NCI-H2107 treated with DMSO at 0.1 percent for 48 hours (cell line): ENCODE results near the gene ACACB.
"Not testable (repeated sequence)": the region's sequence is repeated elsewhere in the genome, so short reads cannot be mapped to it uniquely, and the experiment has no call there.

Experiments
- DNase-seq: peaks from one replicate; lab custom pipeline; 2025; ENCODE audit not compliant: unreplicated experiment; lab: John Stamatoyannopoulos, UW

The ACACB gene

DNA sequence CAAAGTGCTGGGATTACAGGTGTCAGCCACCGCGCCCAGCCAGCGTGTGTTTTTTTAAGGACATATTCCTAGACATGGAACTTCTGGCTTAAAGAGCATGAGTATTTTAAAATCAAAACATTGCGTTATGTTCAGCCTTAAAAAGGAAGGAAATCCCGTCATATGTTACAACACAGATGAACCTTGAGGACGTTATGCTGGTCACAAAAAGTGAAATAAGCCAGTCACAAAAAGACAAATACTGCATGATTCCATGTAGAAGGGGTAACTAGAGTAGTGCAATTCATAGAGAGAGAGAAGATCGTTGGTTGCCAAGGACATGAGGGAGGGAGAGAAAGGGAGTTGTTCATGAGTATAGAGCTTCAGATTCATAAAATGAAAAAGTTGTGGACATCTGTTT lies 53.9 kb downstream of the ACACB start:
- DNase-seq: no peak

DNA sequence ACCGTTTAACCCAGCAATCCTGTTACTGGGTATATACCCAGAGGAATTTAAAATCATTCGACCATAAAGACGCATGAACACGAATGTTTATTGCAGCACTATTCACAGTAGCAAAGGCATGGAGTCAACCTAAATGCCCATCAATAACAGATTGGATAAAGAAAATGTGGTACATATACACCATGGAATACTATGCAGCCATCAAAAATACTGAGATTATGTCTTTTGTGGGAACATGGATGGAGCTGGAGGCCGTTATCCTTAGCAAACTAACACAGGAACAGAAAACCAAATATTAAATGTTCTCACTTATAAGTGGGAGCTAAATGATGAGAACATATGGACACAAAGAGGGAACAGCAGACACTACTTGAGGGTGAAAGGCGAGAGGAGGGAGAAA lies 56.4 kb downstream of the ACACB start:
- not testable (repeated sequence) for DNase-seq

- DNase-seq: no peak
Observed at GRCh38 chr12:109173443-109174240, 57.3 kb downstream of the ACACB start.

DNA sequence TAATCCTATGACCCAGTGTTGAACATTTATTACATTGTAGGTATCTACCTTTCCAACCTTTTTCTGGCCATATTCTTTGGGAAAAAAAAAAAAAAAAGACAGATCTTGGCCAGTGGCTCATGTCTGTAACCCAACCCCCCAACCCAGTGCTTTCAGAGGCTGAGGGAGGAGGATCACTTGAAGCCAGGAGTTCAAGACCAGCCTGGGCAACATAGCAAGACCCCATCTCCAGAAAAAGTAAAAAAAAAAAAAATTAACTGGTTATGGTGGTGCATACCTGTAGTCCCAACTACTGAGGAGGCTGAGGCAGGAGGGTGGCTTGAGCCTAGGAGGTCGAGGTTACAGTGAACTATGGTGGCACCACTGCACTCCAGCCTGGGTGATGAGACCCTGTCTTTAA lies 58.1 kb downstream of the ACACB start:
- no peak for DNase-seq

DNA sequence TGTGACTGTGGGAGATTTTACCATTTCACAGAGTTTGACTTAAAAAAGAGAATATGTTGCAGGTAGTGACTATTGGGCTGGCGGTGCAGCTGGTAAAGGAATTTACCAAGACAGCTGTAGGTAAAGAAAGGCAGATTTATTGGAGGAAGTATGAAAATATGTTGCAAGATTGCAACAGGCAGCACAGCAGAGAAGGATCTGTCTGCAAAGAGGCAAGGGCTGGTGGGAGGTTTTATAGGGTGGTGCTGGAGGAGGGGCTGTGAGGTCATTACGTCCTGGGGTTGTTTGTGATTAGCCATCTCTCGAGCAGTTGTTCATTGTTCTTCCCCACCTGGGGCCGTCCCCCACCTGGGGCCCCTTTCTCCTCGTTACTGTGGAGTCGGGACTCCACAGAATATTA lies 62.1 kb downstream of the ACACB start:
- no peak for DNase-seq

- no peak for DNase-seq
Observed at GRCh38 chr12:109179927-109180326, 63.5 kb downstream of the ACACB start.

DNA sequence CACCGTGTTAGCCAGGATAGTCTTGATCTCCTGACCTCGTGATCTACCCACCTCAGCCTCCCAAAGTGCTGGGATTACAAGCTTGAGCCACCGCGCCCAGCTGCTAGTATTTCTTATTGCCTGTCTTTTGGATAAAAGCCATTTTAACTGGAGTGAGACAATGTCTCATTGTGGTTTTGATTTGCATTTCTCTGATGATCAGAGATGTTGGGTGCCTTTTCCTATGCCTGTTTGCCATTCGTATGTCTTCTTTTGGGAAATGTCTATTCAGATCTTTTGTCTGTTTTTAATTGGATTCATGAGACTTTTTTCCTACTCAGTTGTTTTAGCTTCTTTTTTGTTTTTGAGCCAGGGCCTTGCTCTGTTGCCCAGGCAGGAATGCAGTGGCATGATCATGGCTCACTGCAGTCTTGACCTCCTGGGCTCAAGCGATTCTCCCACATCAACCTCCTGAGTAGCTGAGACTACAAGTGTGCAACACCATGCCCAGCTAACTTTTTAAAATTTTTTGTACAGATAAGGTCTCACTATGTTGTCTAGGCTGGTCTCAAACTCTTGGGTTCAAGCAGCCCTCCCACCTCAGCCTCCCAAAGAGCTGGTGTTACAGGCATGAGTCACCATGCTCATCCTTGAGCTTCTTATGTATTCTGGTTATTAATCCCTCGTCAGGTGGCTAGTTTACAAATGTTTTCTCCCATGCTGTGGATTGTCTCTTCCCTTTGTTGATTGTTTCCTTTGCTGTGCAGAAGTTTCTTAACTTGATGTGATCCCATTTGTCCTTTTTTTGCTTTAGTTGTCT lies 65.9 kb downstream of the ACACB start:
- no peak for DNase-seq

DNA sequence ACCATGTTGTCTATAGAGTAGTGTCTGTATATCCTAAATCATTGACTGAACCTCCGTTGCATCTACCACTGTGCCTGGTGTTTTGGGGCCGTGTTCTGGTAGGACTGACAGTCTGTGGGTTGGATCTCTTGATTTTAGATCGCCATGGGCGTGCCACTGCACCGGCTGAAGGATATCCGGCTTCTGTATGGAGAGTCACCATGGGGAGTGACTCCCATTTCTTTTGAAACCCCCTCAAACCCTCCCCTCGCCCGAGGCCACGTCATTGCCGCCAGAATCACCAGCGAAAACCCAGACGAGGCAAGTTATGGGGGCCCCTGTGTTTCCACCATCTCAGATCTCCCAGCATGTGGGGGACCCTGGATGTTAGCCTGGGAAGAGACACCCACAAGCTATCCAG lies 69.1 kb downstream of the ACACB start:
- DNase-seq: no peak

- DNase-seq: no peak
Observed at GRCh38 chr12:109186993-109187653, 70.7 kb downstream of the ACACB start.

DNA sequence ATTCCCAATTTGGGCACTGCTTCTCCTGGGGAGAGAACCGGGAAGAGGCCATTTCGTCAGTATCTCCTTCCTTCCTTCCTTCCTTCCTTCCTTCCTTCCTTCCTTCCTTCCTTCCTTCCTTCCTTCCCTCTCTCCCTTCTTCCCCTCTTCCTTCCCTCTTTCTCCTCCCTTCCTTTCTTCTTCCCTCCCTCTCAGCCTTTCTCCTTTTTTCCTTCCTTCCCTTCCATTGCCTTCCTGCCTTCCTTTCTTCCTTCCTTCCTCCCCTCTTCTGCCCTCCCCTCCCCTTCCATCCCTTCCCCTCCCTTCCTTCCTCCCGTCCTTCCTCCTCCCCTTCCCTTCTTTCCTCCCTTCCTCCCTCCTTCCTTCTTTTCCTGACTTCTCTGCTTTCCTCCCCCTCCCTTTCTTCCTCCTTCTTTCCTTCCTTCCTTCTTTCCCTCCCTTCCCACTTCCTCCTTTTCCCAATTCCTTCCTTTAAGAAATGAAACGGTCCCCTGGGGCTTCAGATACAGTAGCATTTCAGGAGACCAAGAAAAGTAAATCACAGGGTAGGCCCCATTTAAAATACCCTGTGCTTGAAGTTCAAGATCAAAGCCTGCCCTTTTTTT lies 71.8 kb downstream of the ACACB start:
- no peak for DNase-seq

DNA sequence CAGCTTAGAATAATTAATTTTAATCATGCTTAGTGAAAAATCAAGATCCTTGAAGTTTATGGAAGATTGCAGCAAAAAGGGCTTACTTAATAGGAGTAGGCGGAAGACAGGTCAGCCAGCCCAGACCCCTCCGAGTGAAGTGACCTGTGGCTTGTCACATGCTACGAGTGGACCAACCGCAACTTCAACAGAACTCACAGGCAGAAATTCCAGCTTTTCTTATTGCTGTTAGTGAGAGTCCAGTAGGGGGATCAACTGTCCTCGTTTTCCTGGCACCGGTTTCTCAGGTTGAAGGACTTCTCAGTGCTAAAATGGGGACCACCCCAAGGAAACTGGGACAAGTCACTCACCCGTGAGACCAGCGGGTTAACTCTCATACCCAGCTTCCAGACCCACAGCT lies 72.9 kb downstream of the ACACB start:
- DNase-seq: no peak

- DNase-seq: no peak
Observed at GRCh38 chr12:109191621-109192250, 75.3 kb downstream of the ACACB start.

DNA sequence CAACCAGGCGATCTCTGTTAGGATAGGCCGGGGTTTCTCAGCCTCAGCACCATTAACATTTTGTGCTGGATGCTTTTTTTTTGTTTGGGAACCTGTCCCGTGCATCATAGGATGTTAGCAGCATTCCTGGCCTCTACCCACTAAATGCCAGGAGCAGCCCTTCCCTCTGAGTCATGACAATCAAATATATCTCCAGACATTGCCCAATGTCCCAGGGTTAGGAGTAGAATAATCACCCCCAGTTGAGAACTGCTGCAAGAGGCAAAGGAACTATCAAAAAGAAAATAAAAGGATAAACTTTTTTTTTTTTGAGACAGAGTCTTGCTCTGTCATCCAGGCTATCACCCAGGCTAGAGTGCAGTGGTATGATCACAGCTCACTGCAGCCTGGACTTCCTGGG lies 76.0 kb downstream of the ACACB start:
- no peak for DNase-seq

GRCh38 chr12:109193896-109194295 lies 77.5 kb downstream of the ACACB start:
- no peak for DNase-seq

DNA sequence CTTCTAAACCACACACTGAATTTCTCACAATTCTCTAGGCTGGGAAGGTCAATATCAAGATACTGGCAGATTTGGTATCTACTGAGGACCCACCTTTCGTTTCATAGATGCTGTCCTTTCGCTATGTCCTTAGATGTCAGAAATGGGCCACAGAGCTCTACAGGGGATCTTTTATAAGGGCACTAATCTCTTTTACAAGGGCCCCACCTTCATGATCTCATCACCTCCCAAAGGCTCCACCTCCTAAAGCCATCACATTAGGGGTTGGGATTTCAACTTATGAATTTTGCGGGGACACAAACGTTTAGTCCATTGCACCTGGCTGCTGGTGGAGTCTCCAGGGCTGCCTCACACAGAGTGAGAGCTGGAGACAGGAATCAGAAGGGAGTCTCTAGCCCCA lies 79.9 kb downstream of the ACACB start:
- DNase-seq: no peak

- DNase-seq: no peak
Observed at GRCh38 chr12:109197327-109197726, 80.9 kb downstream of the ACACB start.

DNA sequence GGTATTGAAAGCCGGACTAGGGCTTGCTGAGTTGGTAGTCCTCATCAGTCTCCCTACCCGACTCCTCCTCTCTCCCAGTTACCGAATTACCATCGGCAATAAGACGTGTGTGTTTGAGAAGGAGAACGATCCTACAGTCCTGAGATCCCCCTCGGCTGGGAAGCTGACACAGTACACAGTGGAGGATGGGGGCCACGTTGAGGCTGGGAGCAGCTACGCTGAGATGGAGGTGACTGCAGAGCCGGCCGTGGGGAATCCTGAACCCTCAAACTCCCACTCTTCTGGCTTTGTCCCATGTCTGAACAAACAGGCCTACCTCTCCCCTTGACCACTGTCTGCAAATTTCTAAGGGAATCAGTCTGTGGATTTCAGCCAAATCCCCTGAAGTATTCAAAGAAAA lies 82.9 kb downstream of the ACACB start:
- DNase-seq: no peak

GRCh38 chr12:109200825-109201495 lies 84.6 kb downstream of the ACACB start:
- no peak for DNase-seq

DNA sequence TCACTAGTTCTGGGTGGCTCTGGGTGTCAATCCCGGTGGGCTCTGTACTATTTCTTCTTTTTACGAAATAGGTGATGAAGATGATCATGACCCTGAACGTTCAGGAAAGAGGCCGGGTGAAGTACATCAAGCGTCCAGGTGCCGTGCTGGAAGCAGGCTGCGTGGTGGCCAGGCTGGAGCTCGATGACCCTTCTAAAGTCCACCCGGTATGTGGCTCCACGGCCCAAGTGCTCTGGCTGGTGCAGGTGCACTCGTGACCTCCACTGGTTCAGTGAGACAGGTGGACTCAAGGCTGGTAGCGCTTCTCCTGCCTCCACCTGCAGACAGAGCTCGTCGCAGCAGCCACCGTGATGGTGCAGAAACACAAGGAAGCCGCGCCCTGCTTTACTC lies 85.1 kb downstream of the ACACB start:
- no peak for DNase-seq

DNA sequence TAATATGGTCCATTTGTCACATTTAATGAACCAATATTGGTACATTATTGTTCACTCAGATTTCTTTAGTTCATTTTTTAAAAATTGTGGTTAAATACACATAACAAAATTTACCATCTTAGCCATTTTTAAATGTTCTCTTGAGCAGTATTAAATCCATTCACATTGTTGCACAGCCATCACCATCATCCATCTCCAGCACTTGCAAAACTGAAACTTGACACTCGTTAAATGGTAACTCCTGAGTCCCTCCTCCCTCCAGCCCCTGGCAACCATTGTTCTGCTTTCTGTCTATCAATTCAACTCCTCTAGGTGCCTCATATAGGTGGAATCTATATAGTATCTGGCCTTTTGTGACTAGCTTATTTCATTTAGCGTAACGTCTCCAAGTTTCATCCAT lies 86.4 kb downstream of the ACACB start:
- peak; percentile 47 for DNase-seq

DNA sequence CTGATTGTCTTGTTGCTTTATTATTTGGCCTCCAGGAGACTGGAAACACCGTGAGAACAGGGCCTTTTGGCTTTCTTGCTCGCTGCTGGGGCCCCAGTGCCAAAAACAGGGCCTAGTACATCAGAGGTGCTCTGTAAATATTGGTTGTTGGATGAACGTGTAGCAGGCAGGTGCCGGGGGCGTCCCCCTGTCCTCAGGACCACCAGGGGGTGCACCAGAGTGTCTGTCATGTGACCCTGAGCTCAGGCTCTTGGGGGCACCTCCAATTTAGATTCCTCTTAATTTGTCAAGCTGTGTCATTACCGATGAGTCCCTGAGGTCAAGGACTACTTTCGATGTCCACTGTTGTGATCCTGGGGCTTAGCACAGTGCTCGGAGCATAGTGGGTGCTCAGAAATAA lies 87.1 kb downstream of the ACACB start:
- no peak for DNase-seq
